NK-92 treated with Interleukin-12 subunit alpha and Interleukin-12 subunit beta, amount 100 ng/mL, for 24 hours (cell line): ENCODE measurements around the gene PSG7.
"Not testable (repeated sequence)": the region's sequence is repeated elsewhere in the genome, so short reads cannot be mapped to it uniquely, and the experiment has no call there.

ENCODE experiments used
- DNase-seq: peaks from one replicate; lab custom pipeline; 2025; lab: John Stamatoyannopoulos, UW

PSG7 gene

DNA sequence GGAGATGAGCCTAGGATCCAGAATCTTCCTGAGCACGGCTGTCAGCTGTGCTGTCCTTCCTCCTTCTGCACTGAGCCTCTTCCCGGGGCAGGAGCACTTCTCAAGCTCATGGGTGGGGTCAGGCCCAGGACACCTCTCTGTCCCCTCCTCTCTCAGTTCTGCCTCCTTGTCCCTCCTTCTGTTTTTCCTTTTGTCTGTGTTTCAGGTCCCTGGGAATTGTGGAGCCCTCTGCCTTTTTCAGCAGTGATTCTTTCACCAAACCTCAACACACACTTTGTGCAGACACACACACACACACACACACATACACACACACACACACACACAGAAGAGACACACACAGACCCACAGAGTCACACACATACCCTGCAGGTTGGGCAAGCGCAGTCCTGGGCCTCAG, at the start of gene PSG7:
PSG7 (minus strand) TSS at position 101 of the 400 bp plus-strand sequence. CDS start 131 bp downstream, outside the sequence.
- not testable (repeated sequence) for DNase-seq

DNA sequence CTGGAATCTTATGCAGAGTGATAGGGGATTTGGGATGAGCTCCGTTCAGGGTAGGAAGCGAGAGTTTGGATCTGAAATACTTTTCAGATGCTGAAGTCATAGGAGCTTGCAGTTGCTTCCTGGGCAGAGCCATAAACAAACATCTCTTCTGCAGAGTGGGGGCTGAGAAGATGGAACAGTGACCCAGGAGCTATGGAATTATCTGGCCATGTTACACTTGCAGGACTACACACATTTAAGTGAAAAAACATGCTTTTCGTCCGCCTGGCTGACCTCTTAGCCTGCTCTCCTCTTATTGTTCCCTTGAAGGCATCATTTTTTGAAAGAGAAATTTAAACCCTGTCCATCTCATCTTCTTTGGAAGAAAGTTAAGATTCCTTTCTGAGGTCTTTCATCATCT, 48.6 kb upstream of the PSG7 start:
- DNase-seq, result no peak

GRCh38 chr19:42982111-42982510, 45.1 kb upstream of the PSG7 start:
- not testable (repeated sequence) for DNase-seq

DNA sequence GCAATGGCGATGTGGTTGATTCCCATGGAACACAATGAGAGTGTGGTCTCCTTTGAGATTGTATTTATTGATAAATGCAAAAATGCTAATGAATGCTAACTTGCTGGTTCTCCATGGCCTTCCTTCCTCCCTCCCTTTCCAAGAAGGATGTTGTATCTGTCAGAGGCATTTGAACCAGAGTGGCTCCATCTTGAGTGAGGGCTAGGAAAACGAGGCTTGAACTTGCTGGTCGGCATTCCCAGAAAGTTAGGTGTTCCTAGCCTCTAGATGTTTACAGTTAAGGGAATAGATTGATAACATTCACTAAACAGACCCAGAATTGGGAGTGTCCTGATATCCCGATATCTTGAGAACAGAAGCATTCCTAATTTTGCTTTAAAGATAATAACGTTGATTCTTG, 34.4 kb upstream of the PSG7 start:
- DNase-seq, result not testable (repeated sequence)

- no peak for DNase-seq
These were observed 28.2 kb upstream of the PSG7 start for GRCh38 chr19:42965176-42965575.

DNA sequence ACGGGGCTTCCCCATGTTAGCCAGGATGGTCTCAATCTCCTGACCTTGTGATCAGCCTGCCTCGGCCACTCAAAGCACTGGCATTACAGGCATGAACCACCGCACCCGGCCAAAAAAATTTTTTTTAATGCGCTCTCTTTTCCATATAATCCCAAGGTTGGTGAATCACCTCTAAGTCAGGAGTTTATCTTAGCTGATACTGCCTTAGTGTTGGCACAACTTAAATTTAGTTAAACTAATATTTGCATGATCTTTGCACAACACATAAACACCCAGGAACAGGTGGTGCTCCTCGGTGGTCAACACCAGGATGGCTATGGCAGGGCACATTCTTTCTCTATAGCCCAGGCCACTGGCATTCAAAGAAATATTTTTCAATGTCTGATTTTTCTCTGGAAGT, 24.1 kb upstream of the PSG7 start:
- no peak for DNase-seq

DNA sequence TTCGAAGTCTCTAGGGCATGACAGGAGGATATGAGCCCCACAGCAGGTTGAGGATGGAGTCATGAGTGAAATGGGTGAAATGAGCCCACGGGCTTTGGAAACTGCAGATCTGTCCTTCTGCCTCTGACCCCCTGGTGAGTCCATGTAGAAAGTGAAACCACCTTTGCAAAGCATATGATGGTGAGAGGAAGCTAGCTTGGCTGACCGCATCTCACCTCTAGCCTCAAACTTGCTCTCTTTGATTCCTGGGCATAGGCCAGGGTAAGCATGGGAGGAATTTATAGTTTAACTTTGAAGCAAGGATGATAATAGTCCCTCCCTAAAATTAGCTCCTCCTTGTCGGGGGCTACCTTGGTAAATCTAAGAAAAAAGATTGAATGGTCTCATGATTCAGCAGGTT, 15.1 kb upstream of the PSG7 start:
- DNase-seq, result not testable (repeated sequence)

DNA sequence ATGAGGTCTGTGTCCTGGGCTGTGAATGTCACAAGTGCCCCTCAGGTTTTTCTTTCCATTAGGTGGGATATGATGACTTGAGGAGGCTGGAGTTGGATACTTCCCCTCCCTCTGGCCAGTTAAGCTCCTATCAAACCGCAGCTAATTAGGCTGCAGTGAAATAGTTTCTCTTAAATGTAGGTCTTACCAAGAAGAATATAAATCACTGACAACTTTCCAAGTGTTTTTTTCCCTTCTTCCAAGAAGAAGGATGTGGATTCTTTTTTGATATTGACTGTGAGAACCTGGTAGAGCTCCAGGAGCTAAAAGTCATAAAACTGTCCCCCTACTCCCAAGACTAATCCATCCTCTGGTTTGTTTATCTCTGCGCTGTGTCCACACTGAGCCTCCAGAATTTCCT, 14.5 kb upstream of the PSG7 start:
- DNase-seq, result not testable (repeated sequence)

DNA sequence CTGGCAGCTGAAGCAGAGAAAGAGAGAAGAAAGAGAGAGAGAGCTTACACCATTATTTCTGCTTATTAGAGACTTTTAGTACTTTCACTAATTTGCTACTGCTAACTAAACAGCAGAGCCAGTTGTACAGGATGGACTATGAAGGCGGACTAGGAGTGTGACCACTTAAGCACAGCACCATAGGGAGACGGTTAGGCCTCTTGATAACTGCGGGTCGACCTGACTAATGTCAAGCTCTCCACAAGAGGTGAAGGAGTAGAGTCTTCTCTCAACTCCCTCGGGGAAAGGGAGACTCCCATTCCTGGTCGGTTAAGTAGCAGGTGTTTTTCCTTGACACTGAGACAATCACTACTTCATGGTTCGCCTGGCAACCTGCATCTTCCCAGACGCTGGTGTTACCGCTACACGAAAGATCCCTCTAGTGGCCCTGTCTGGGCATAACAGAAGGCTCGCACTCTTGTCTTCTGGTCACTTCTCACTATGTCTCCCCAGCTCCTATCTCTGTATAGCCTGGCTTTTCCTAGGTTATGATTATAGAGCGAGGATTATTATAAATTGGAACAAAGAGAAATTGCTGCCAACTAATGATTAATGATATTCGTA, 5.3 kb upstream of the PSG7 start:
- DNase-seq, result no peak

GRCh38 chr19:42934726-42935125, 2.3 kb downstream of the PSG7 start:
- DNase-seq, result not testable (repeated sequence)

DNA sequence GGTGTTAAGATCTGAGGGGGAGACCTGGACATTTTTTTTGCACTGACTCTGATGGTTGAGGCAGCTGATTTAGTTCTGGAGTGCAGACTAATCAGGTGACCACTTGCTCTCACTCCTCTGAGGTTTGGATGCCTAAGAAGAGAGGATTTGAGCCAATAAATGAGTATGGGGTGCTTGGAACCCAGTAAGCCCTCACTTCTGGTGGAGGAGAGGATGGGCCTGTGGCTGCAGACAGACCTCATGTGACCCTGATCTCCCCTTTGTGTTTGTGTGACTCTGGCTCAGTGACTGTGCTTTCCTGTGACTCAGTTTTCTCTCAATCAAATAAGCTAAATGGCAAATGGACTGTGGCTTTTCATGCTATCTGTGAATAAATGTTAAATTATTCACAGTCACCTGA, 2.8 kb downstream of the PSG7 start:
- not testable (repeated sequence) for DNase-seq

DNA sequence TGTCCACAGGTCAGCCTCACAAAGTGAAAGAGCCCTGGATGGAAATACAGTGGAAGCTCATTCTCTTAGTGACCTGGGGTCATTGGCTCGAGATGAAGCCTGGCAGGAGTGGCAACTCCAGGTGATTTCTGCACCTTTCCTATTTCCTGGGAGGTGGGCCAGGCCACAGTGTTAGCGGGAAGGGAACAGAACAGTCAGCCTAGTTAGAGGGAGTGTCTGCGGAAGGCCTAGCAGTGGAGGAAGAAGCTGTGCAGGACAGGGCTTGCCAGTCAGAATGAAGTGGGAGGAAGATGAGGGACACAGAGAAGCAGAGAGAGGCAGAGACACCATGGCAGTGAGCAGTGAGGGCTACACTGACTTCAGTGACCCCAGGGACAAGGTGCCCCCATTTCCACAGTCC, 3.6 kb downstream of the PSG7 start:
- DNase-seq, result not testable (repeated sequence)

DNA sequence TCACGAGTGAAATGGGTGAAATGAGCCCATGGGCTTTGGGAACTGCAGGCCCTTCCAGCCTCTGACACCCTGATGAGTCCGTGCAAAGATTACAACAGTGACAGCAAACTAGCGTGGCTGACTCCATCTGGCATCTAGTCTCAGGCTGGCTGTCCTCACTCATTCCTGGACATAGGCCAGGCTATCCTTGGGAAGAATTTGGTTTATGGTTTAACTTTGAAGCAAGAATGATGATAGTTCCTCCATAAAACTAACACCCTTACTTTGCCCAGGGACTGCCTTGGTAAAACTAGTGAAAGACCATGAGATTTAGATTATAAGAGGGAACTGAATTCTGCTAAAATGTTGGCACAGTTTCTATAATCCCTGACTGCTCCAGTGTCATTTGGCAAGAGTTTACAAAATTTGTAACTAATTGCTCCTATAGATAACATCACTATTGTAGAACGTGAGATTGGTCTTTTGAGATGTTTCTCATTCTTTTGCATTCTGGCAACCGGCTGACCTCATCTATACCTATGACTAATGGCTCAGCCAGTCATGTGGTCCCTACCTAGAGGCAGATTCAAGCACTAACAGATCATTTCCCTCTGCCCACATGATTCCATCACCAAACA, 4.4 kb downstream of the PSG7 start:
- not testable (repeated sequence) for DNase-seq

- DNase-seq, result peak; percentile 28
These were observed 6.8 kb downstream of the PSG7 start for GRCh38 chr19:42930214-42930613.

GRCh38 chr19:42928896-42929295, 8.1 kb downstream of the PSG7 start:
- no peak for DNase-seq

DNA sequence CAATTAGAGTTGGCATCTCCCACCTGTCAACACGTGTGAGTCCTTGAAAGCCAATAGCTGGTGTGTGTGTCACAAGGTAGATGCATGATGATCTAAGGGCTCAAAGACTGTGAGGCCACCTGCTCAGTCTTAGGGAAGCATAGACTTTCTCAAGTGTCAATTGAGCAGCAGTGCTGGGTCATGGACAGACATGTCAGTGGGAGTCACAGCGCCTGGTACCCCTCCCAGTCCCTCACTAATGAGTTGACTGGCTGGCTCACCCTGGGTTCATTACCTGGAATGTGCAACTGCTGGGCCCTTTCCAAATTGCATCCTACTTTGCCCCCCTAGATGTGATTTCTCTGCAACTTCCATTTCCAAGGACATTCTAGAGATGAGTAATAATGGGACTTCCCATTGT, 10.2 kb downstream of the PSG7 start:
- no peak for DNase-seq

GRCh38 chr19:42923106-42923505, 13.9 kb downstream of the PSG7 start:
- peak; percentile 21 for DNase-seq

DNA sequence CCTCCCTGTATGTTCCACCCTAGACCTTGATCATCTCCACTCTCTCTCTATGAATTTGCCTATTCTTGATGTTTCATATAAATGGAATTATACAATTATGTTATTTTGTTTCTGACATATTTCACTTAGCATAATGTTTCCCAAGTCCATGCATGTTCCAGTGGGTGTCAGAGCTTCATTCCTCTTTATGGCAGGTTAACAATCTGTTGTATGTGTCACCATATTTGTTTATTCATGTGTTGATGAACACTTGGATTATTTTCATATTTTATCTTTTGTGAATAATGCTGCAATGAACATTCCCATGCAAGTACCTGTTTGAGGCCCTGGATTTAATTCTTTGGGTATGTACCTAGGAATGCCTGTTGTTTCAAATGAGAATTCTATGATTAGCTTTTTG, 16.0 kb downstream of the PSG7 start:
- DNase-seq, result not testable (repeated sequence)

GRCh38 chr19:42919757-42920079, 17.3 kb downstream of the PSG7 start:
- DNase-seq, result no peak

GRCh38 chr19:42919070-42919756, 17.8 kb downstream of the PSG7 start:
- not testable (repeated sequence) for DNase-seq

- not testable (repeated sequence) for DNase-seq
These were observed 18.5 kb downstream of the PSG7 start for GRCh38 chr19:42918377-42919069.

DNA sequence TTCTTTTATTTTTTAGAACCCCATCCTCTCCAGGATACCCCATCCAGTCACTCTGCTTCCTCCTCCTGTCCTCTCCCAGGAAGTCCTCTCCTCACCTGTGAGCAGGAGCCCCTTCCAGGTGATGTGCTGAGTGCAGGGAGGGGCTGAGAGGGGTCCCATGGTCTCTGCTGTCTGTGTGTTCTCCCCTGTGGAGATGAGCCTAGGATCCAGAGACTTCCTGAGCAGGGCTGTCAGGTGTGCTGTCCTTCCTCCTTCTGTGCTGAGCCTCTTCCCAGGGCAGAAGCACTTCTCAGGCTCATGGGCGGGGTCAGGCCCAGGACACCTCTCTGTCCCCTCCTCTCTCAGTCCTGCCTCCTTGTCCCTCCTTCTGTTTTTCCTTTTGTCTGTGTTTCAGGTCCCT, 19.4 kb downstream of the PSG7 start, which contains the start of gene PSG6:
PSG6 (minus strand) TSS at position 261 of the 400 bp plus-strand sequence; CDS start at position 159, 102 bp downstream.
- DNase-seq, result not testable (repeated sequence)

- not testable (repeated sequence) for DNase-seq
These were observed 20.1 kb downstream of the PSG7 start for GRCh38 chr19:42916931-42917330.
